LNCAP (cell line): ENCODE data around the gene BOK.

ENCODE experiments used
- CTCF ChIP-seq: fragments of 450-650 bp; IDR thresholded peaks from 2 replicates; pipeline ENCODE4 v1.5.1; 2017; ENCODE audit warnings: mild to moderate bottlenecking

BOK gene

GRCh38 chr2:241556746-241557145 lies 1.8 kb upstream of the BOK start:
- TF ChIP-seq CTCF = no peak

DNA sequence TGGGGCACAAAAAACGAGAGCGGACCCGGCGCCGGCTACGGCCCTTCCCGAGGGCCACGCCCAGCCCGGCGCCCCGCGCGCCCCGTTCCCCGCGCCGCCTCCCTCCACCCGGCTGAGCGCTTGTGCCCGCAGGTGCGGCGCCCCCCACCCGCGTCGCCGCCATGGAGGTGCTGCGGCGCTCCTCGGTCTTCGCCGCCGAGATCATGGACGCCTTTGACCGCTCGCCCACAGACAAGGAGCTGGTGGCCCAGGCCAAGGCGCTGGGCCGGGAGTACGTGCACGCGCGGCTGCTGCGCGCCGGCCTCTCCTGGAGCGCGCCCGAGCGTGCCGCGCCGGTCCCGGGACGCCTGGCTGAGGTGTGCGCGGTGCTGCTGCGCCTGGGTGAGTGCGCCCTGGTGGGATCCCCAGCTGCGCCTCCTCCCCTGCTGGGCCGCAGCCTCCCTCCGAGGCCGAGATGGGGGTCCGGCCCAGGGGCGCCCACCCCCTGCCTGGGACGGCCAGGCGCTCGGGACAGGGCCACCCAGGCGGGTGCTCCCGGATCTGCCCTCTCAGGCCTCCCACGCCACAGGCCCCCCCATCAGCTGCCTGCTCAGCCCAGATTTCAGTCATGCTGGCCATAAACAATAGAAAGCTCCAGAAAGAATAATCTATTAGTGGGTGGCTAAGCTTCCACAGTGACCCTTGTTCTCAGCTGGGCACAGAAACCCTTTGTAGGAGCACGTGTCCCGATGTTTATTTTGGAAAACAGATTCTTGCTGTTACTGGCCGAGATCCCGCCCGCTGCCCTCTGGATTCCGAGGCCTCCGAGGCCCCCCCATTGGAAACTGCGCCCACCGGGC lies 997 bp downstream of the BOK start:
- no peak for TF ChIP-seq CTCF

- TF ChIP-seq CTCF = no peak
Measured at GRCh38 chr2:241560162-241560882, 1.8 kb downstream of the BOK start.

DNA sequence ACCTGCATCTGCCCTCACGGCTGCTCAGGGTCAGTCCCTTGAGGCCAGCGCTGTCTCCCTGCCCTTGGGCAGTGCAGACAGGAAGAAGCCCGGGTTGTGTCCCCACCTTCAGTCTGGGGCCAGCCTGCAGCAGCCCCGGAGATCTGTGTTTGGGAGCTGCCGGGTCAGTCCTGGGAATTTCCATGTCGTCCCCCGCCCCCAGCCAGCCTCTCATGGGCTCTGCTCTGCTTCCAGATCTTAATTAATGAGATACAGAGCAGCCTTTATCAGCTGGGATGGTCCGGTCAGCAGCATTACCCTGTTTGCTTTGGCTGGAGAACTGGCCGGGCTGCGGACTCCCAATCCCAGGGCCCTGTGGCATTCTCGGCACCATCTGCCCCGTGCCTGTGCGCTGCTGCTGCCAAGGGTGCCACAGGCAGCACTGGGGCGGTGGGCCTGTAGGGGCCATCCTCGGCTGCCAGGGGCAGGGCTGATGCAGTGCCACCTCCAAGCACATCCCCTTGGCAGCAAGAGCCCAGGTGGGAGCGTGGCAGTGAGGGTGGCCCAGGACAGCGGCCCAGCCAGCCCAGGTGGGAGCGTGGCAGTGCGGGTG lies 2.4 kb downstream of the BOK start:
- no peak for TF ChIP-seq CTCF

DNA sequence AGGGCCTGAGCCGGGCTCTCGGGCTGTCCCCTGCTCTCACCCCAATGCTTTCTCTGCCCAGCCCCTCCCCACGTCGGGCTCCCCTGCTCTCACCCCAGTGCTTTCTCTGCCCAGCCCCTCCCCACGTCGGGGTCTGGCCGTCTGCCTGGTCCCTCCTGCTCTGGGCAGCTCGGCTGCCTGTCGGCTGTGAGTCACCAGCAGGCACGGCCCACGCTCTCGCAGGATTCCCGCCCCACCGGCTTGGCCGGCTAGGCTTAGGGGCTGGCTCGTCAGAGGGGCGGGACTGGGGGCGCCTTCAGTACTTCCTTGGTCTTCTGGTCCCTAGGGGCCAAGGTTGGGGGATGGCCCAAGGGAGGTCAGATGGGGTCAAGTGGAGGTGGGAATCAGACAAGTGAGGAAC lies 3.3 kb downstream of the BOK start:
- no peak for TF ChIP-seq CTCF

DNA sequence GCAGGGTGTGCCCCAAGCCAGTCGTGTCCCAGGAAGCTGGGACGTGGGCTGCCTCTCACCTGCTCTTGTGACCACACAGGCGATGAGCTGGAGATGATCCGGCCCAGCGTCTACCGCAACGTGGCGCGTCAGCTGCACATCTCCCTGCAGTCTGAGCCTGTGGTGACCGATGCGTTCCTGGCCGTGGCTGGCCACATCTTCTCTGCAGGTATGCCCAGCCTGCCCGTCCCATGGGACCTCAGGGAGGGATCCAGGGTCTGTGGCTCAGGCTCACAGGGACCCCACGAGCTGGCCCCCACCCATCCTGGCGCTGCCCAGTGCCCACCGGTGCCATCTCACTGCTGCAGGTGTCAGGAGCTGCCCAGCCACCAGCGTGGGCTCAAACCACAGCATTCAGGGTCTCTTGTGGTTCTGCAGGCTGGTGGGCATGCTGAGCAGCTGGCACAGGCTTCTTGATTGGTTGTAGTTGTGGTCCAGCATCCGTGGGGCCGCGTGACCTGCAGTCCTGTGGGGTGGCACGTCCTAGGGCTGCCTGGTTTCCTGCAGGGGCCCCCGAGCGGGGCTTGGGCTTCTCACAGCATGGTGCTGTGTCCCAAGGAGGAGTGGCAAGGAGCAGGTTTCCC lies 3.8 kb downstream of the BOK start:
- TF ChIP-seq CTCF = no peak

- TF ChIP-seq CTCF = no peak
Measured at GRCh38 chr2:241563031-241563507, 4.5 kb downstream of the BOK start.
